HCT116 (cell line): ENCODE measurements around the gene ADD3. TPM values are rescaled to one million over a fixed set of nuclear protein-coding genes. Genes with fewer than 3 reads are reported as not detected.

ENCODE experiments used
- ATAC-seq: fragments of 200-7000 bp; cut with Tn5 transposase; 2 replicates; pipeline ENCODE4 v1.9.1; 2020; ENCODE audit warnings: mild to moderate bottlenecking, moderate library complexity
- BruUV-seq: library from RNA; stranded (reverse); fragments of 400-500 nt; replicated peaks from 2 replicates; lab custom pipeline; 2021; lab: Mats Ljungman, UMichigan
- CTCF ChIA-PET: fragments of 300-600 bp; sonication (Branson Sonifier 250); formaldehyde crosslinking; loops from one replicate; lab custom pipeline; 2021; ENCODE audit warnings: antibody characterized with exemption; lab: Charles Lee
- POLR2A ChIA-PET: fragments of 300-600, 350-600 bp; sonication (Branson Sonifier 250); formaldehyde crosslinking; loops from one replicate; lab custom pipeline; 2021; ENCODE audit warnings: antibody characterized with exemption; lab: Charles Lee
- RAD21 ChIA-PET, 2 experiments: fragments of 300-600 bp; sonication (Branson Sonifier 250); formaldehyde crosslinking; loops; one replicate each; lab custom pipeline; 2023; ENCODE audit warnings: low total read pairs in 2 of 2; ENCODE audit not compliant: uncharacterized antibody in 2 of 2, unreplicated experiment in 2 of 2, low non-redundant PET in 1 of 2; lab: Charles Lee
- DNase-seq: peaks from one replicate; pipeline ENCODE4 v3.0.0-alpha.2; 2010; ENCODE audit warnings: low read depth, low spot score
- H2AFZ ChIP-seq: fragments of 200-600 bp; shearing (Covaris generic), sonication (generic); 2 replicates; pipeline ENCODE4 v1.6.1; 2017; ENCODE audit warnings: low read depth, mixed run types, mixed read lengths, antibody characterized with exemption, low read length; ENCODE audit not compliant: poor library complexity, severe bottlenecking
- H3K27ac ChIP-seq: 2 replicates; pipeline ENCODE4 v1.5.1; 2012; ENCODE audit warnings: low read depth, low read length
- H3K27me3 ChIP-seq: fragments of 200-600 bp; sonication (generic); 2 replicates; pipeline ENCODE4 v1.6.1; 2016; ENCODE audit warnings: mixed run types, low read length, mixed read lengths; ENCODE audit not compliant: insufficient read depth
- H3K36me3 ChIP-seq, 2 experiments: fragments of 200-500 bp in 1 of 2; fragments of 200-600 bp in 1 of 2; sonication (Bioruptor generic) in 1 of 2; sonication (generic) in 1 of 2; 2 replicates each; pipeline versions ENCODE4 v1.5.1 to v1.6.1; 2014 to 2016; ENCODE audit warnings: low read length in 2 of 2, inconsistent platforms in 1 of 2, mixed read lengths in 1 of 2, mixed run types in 1 of 2; ENCODE audit not compliant: insufficient read depth in 2 of 2, control insufficient read depth in 1 of 2
- H3K4me1 ChIP-seq, 2 experiments: fragments of 200-600 bp in 1 of 2; sonication (generic) in 1 of 2; 2 replicates each; pipeline versions ENCODE4 v1.5.1 to v1.6.1; 2012 to 2017; ENCODE audit warnings: low read length in 2 of 2, inconsistent platforms in 1 of 2, mild to moderate bottlenecking in 1 of 2, mixed read lengths in 1 of 2, mixed run types in 1 of 2, moderate library complexity in 1 of 2; ENCODE audit not compliant: insufficient read depth in 2 of 2, control insufficient read depth in 1 of 2
- H3K4me2 ChIP-seq: fragments of 200-600 bp; sonication (generic); 2 replicates; pipeline ENCODE4 v1.6.1; 2017; ENCODE audit warnings: mixed run types, low read length, mixed read lengths
- H3K4me3 ChIP-seq, 2 experiments: fragments of 200-600 bp in 1 of 2; sonication (generic) in 1 of 2; replicated peaks in 1 of 2; 2 replicates each; pipeline ENCODE4 v1.5.1; 2011 to 2016; ENCODE audit warnings: low read length in 2 of 2, control low read depth in 1 of 2, low read depth in 1 of 2, mild to moderate bottlenecking in 1 of 2, mixed read lengths in 1 of 2, mixed run types in 1 of 2
- H3K79me2 ChIP-seq: fragments of 200-600 bp; sonication (generic); 2 replicates; pipeline ENCODE4 v1.6.1; 2017; ENCODE audit warnings: mild to moderate bottlenecking, mixed run types, low read length, moderate library complexity, mixed read lengths; ENCODE audit not compliant: insufficient read depth
- H3K9ac ChIP-seq: fragments of 200-600 bp; sonication (generic); 2 replicates; pipeline ENCODE4 v1.6.1; 2016; ENCODE audit warnings: low read length, mixed read lengths
- H3K9me2 ChIP-seq: fragments of 200-600 bp; sonication (generic), shearing (Covaris generic); 2 replicates; pipeline ENCODE4 v1.6.1; 2017; ENCODE audit warnings: mixed run types, mild to moderate bottlenecking, moderate library complexity; ENCODE audit not compliant: insufficient read depth
- H3K9me3 ChIP-seq, 2 experiments: fragments of 200-500 bp in 1 of 2; fragments of 200-600 bp in 1 of 2; sonication (Bioruptor generic) in 1 of 2; sonication (generic) in 1 of 2; 2 replicates each; pipeline ENCODE4 v1.6.1; 2014 to 2017; ENCODE audit warnings: low read length in 2 of 2, mixed read lengths in 2 of 2, inconsistent platforms in 1 of 2, low read depth in 1 of 2, mild to moderate bottlenecking in 1 of 2, mixed run types in 1 of 2, moderate library complexity in 1 of 2; ENCODE audit not compliant: control insufficient read depth in 1 of 2, insufficient read depth in 1 of 2
- H4K20me1 ChIP-seq: fragments of 200-600 bp; sonication (generic), shearing (Covaris generic); 2 replicates; pipeline ENCODE4 v1.6.1; 2017; ENCODE audit warnings: mixed run types, mild to moderate bottlenecking, moderate library complexity; ENCODE audit not compliant: insufficient read depth
- CEBPB ChIP-seq: IDR thresholded peaks from 2 replicates; pipeline ENCODE4 v1.6.1; 2012; ENCODE audit warnings: low read depth
- ELF1 ChIP-seq: IDR thresholded peaks from 2 replicates; pipeline ENCODE4 v1.6.1; 2012; ENCODE audit warnings: low read depth, borderline replicate concordance
- EZH2 ChIP-seq: fragments of 200-600 bp; sonication (generic); IDR thresholded peaks from 2 replicates; pipeline ENCODE4 v1.6.1; 2017; ENCODE audit warnings: antibody characterized with exemption, mixed run types
- FOSL1 ChIP-seq: IDR thresholded peaks from 2 replicates; pipeline ENCODE4 v1.6.1; 2012; ENCODE audit warnings: low read depth
- JUND ChIP-seq: IDR thresholded peaks from 2 replicates; pipeline ENCODE4 v1.6.1; 2012
- POLR2A ChIP-seq: IDR thresholded peaks from 2 replicates; pipeline ENCODE4 v1.7.0; 2011; ENCODE audit warnings: borderline replicate concordance; ENCODE audit not compliant: insufficient read depth, insufficient read length; ENCODE audit errors: extremely low read depth
- SP1 ChIP-seq: IDR thresholded peaks from 2 replicates; pipeline ENCODE4 v1.6.1; 2012; ENCODE audit warnings: low read depth
- SRF ChIP-seq: IDR thresholded peaks from 2 replicates; pipeline ENCODE4 v1.6.1; 2012; ENCODE audit warnings: low read depth
- TCF7L2 ChIP-seq: IDR thresholded peaks from 2 replicates; pipeline ENCODE4 v1.7.0; 2011; ENCODE audit warnings: borderline replicate concordance, inconsistent platforms; ENCODE audit not compliant: insufficient read depth, insufficient read length; ENCODE audit errors: extremely low read depth
- YY1 ChIP-seq: IDR thresholded peaks from 2 replicates; pipeline ENCODE4 v1.6.1; 2011; ENCODE audit warnings: low read length, low read depth, moderate library complexity, mild to moderate bottlenecking; ENCODE audit not compliant: insufficient replicate concordance; ENCODE audit errors: extremely low read depth
- ZFX ChIP-seq: fragments of 450-650 bp; IDR thresholded peaks from 2 replicates; pipeline ENCODE4 v1.6.1; 2017
- intact Hi-C: fragments of 100-400 bp; cut with micrococcal nuclease; formaldehyde crosslinking; loops from 2 replicates; pipeline ENCODE4 v1.10.0; 2022
- total RNA-seq: library from RNA; stranded (reverse); gene quantifications from one replicate; pipeline ENCODE4 v1.2.1, GENCODE V29; 2021; ENCODE audit not compliant: unreplicated experiment
- TF ChIP-seq, protein P1 (sequence below): IDR thresholded peaks from 2 replicates; pipeline ENCODE4 v1.6.1; 2012
- TF ChIP-seq, protein P2 (sequence below): IDR thresholded peaks from 2 replicates; pipeline ENCODE4 v1.6.1; 2012

The ADD3 gene
- total RNA-seq, 1 experiment from 2014 or later, result 41.1 TPM

DNA sequence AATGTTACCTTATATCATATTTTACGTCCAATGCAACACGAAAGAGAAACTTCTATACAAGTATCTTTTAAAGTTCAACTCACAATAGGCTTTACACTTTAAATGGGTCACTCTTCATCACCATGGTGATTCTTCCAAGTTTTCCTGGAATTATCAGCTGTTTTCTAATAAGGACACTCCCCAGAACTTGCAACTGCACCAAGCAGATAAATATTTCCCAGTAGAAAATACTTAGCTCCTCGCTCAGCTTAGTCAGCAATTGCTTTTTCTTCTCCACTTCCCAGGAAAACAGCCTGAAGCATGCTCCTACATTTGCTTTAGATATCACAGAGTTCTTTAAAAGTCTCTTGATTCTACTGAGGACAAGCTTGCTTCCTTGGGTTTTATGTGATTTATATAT, 25.7 kb upstream of the ADD3 start:
- no peak for ATAC-seq
- RAD21 ChIA-PET, result no interaction called here
- no peak overlapping the region for H3K4me2 ChIP-seq
- TF ChIP-seq TCF7L2, result no peak
- no peak for TF ChIP-seq ELF1
- no peak for TF ChIP-seq ZFX
- TF ChIP-seq EZH2, result no peak
- TF ChIP-seq POLR2A, result no peak
- TF ChIP-seq FOSL1, result no peak
- H3K27me3 ChIP-seq, result 0 out of 2 replicates have a peak, but pooled peaks cover 5% of the 10 kb centered on the region
- no peaks in the 10 kb centered on the region for H3K9me3 ChIP-seq
- no peak overlapping the region for H2AFZ ChIP-seq
- H3K36me3 ChIP-seq, result no peaks in the 10 kb centered on the region
- CTCF ChIA-PET, result interaction anchor here (0.7 kb wide), 1 partner anchor 72 kb away, joined by 3 read pairs; no protein-coding TSS in a partner anchor
- no peak for DNase-seq
- no TSS peak for BruUV-seq
- no peaks in the 10 kb centered on the region for H3K79me2 ChIP-seq
- POLR2A ChIA-PET, result no interaction called here
- no peak overlapping the region for H3K4me3 ChIP-seq
- intact Hi-C loops, result no loop called here
- H3K4me1 ChIP-seq, result no peaks in the 10 kb centered on the region
- no peaks in the 10 kb centered on the region; the same call in 1 of the 2 replicates for H3K9me2 ChIP-seq
- no peaks in the 10 kb centered on the region for H4K20me1 ChIP-seq
- no peak overlapping the region for H3K9ac ChIP-seq
- H3K27ac ChIP-seq, result no peak overlapping the region

DNA sequence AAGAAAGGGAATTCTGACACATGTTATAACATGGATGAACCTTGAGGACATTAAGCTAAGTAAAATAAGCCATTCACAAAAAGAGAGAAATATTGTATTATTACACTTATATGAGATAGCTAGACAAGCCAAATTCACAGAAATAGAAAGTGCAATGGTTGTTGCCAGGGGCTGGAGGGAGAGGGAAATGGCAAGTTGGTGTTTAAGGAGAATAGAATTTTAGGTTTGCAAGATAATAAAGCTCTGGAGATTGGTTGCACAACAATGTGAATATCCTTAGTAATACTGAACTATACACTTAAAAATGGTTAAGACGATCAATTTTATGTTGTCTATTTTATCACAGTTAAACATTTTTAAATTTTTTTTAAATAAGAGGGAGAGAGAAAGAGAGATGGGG, 25.0 kb upstream of the ADD3 start:
- Histone ChIP-seq H3K9ac (no peak overlapping the region), H3K4me3 (no peak overlapping the region), H3K4me1 (no peaks in the 10 kb centered on the region), H3K36me3 (no peaks in the 10 kb centered on the region), H3K79me2 (no peaks in the 10 kb centered on the region), H3K9me3 (no peaks in the 10 kb centered on the region), H3K27me3 (0 out of 2 replicates have a peak, but pooled peaks cover 5% of the 10 kb centered on the region), H3K4me2 (no peak overlapping the region), H2AFZ (no peak overlapping the region), H3K27ac (no peak overlapping the region), H4K20me1 (no peaks in the 10 kb centered on the region), H3K9me2 (no peaks in the 10 kb centered on the region; the same call in 1 of the 2 replicates)
- no TSS peak for BruUV-seq
- TF ChIP-seq SRF (no peak), JUND (no peak), ELF1 (no peak), SP1 (no peak), TCF7L2 (no peak), YY1 (no peak), ZFX (no peak), CEBPB (no peak)
- TF ChIP-seq, protein P1, sequence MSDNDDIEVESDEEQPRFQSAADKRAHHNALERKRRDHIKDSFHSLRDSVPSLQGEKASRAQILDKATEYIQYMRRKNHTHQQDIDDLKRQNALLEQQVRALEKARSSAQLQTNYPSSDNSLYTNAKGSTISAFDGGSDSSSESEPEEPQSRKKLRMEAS, result no peak
- TF ChIP-seq, protein P2, sequence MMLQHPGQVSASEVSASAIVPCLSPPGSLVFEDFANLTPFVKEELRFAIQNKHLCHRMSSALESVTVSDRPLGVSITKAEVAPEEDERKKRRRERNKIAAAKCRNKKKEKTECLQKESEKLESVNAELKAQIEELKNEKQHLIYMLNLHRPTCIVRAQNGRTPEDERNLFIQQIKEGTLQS, result no peak
- DNase-seq, result no peak
- ChIA-PET POLR2A (no interaction called here), CTCF (interaction anchor here (1.4 kb wide), 1 partner anchor 9 kb away, joined by 5 read pairs; no protein-coding TSS in a partner anchor), RAD21 (no interaction called here)
- no peak for ATAC-seq
- intact Hi-C loops, result no loop called here
